Activated naive CD8-positive, alpha-beta T cell treated with anti-CD3 and anti-CD28 coated beads, Interleukin-2, amount 50 U/mL, for 24 hours (primary cell): ENCODE results near the gene HMX2.

ENCODE experiments used
- ATAC-seq: fragments of 150-1000 bp; cut with Tn5 transposase; one replicate; pipeline ENCODE4 v1.10.0; 2021
- DNase-seq: peaks from one replicate; pipeline ENCODE4 v3.0.0; 2021
- H3K27ac Mint-ChIP-seq: one replicate; pipeline ENCODE4 v1.8.0; 2021; ENCODE audit warnings: mild to moderate bottlenecking, mixed read lengths
- H3K27me3 Mint-ChIP-seq: one replicate; pipeline ENCODE4 v1.8.0; 2021; ENCODE audit warnings: mixed read lengths
- H3K36me3 Mint-ChIP-seq: one replicate; pipeline ENCODE4 v1.8.0; 2021; ENCODE audit warnings: low read depth, mixed read lengths
- H3K4me1 Mint-ChIP-seq: one replicate; pipeline ENCODE4 v1.8.0; 2021; ENCODE audit warnings: mixed read lengths
- H3K4me3 Mint-ChIP-seq: one replicate; pipeline ENCODE4 v1.8.0; 2021; ENCODE audit warnings: mild to moderate bottlenecking, moderate library complexity, mixed read lengths
- H3K9me3 Mint-ChIP-seq: one replicate; pipeline ENCODE4 v1.8.0; 2021; ENCODE audit warnings: mixed read lengths

The HMX2 gene

GRCh38 chr10:123180101-123181090, 32.5 kb downstream of the HMX2 start:
- Mint-ChIP-seq H3K9me3 (peaks cover 18% of the 10 kb centered on the region), H3K36me3 (peaks cover 59% of the 10 kb centered on the region), H3K27me3 (no peaks in the 10 kb centered on the region), H3K27ac (no peak overlapping the region), H3K4me3 (no peak overlapping the region), H3K4me1 (no peaks in the 10 kb centered on the region)
- DNase-seq, result no peak
- ATAC-seq, result no peak

- DNase-seq, result no peak
- Mint-ChIP-seq H3K27me3 (no peaks in the 10 kb centered on the region), H3K27ac (no peak overlapping the region)
These were observed 35.8 kb downstream of the HMX2 start for GRCh38 chr10:123183724-123184123.

GRCh38 chr10:123187781-123188180, 39.8 kb downstream of the HMX2 start:
- Mint-ChIP-seq H3K27ac (no peak overlapping the region), H3K9me3 (peaks cover 23% of the 10 kb centered on the region), H3K4me3 (no peak overlapping the region), H3K36me3 (peaks cover 47% of the 10 kb centered on the region), H3K4me1 (no peaks in the 10 kb centered on the region), H3K27me3 (no peaks in the 10 kb centered on the region)
- ATAC-seq, result no peak
- no peak for DNase-seq

More at GRCh38 chr10:123183724-123184123, 35.8 kb downstream of the HMX2 start:
- peaks cover 48% of the 10 kb centered on the region for H3K36me3 Mint-ChIP-seq
- ATAC-seq, result no peak
- no peak overlapping the region for H3K4me3 Mint-ChIP-seq
- peaks cover 23% of the 10 kb centered on the region for H3K9me3 Mint-ChIP-seq
- no peaks in the 10 kb centered on the region for H3K4me1 Mint-ChIP-seq

GRCh38 chr10:123191886-123192285, 44.0 kb downstream of the HMX2 start:
- no peak for DNase-seq
- Mint-ChIP-seq H3K36me3 (peaks cover 13% of the 10 kb centered on the region), H3K27ac (no peak overlapping the region), H3K9me3 (no peaks in the 10 kb centered on the region), H3K4me1 (no peaks in the 10 kb centered on the region), H3K4me3 (no peak overlapping the region), H3K27me3 (no peaks in the 10 kb centered on the region)
- no peak for ATAC-seq

GRCh38 chr10:123194056-123194455, 46.1 kb downstream of the HMX2 start:
- no peaks in the 10 kb centered on the region for H3K27me3 Mint-ChIP-seq
- H3K36me3 Mint-ChIP-seq, result peaks cover 10% of the 10 kb centered on the region
- ATAC-seq (no peak), DNase-seq (no peak)
- H3K4me3 Mint-ChIP-seq, result no peak overlapping the region
- no peak overlapping the region for H3K27ac Mint-ChIP-seq
- peaks cover 2% of the 10 kb centered on the region for H3K4me1 Mint-ChIP-seq
- H3K9me3 Mint-ChIP-seq, result peaks cover 3% of the 10 kb centered on the region
